Panc1 (cell line): Measurements from ENCODE around the gene BTC. TPM values are rescaled to one million over a fixed set of nuclear protein-coding genes. Genes with fewer than 3 reads are reported as not detected.

Experiments used
- ATAC-seq: fragments of 200-7000 bp; cut with Tn5 transposase; 2 replicates; pipeline ENCODE4 v1.9.1; 2020; ENCODE audit warnings: mild to moderate bottlenecking, moderate library complexity
- Bru-seq: library from RNA; stranded (reverse); fragments of 400-500 nt; gene quantifications from one replicate; lab custom pipeline; 2021; lab: Mats Ljungman, UMichigan
- BruChase-seq, 2 experiments: library from RNA; stranded (reverse); fragments of 400-500 nt; gene quantifications; one replicate each; lab custom pipeline; 2021; lab: Mats Ljungman, UMichigan
- BruUV-seq: library from RNA; stranded (reverse); fragments of 400-500 nt; replicated peaks from 2 replicates; lab custom pipeline; 2021; lab: Mats Ljungman, UMichigan
- CTCF ChIA-PET: fragments of 300-600 bp; sonication (Branson Sonifier 250); formaldehyde crosslinking; loops from one replicate; lab custom pipeline; 2022; ENCODE audit warnings: antibody characterized with exemption; lab: Charles Lee
- POLR2A ChIA-PET: fragments of 300-600 bp; sonication (Branson Sonifier 250); formaldehyde crosslinking; loops from one replicate; lab custom pipeline; 2022; ENCODE audit warnings: antibody characterized with exemption; lab: Charles Lee
- DNase-seq: peaks from one replicate; pipeline ENCODE4 v3.0.0-alpha.2; 2010; ENCODE audit warnings: low read depth, low spot score
- H3K27ac ChIP-seq: 2 replicates; pipeline ENCODE4 v1.5.1; 2011; ENCODE audit warnings: mild to moderate bottlenecking, low read length, inconsistent platforms
- H3K27me3 ChIP-seq: fragments of 200-500 bp; sonication (Bioruptor generic); 2 replicates; pipeline ENCODE4 v1.6.0; 2014; ENCODE audit warnings: low read length, inconsistent platforms; ENCODE audit not compliant: control insufficient read depth, insufficient read depth
- H3K36me3 ChIP-seq: fragments of 200-500 bp; sonication (Bioruptor generic); 2 replicates; pipeline ENCODE4 v1.5.1; 2014; ENCODE audit warnings: inconsistent platforms, mild to moderate bottlenecking, low read length, moderate library complexity; ENCODE audit not compliant: control insufficient read depth, insufficient read depth
- H3K4me1 ChIP-seq: 2 replicates; pipeline ENCODE4 v1.5.1; 2011; ENCODE audit warnings: inconsistent platforms, mild to moderate bottlenecking, low read length, moderate library complexity; ENCODE audit not compliant: control insufficient read depth, insufficient read depth
- H3K4me3 ChIP-seq, 2 experiments: 2 replicates each; pipeline ENCODE4 v1.5.1; 2011 to 2012; ENCODE audit warnings: low read depth in 2 of 2, low read length in 2 of 2, mild to moderate bottlenecking in 2 of 2, inconsistent platforms in 1 of 2, moderate library complexity in 1 of 2
- H3K9me3 ChIP-seq: fragments of 200-500 bp; sonication (Bioruptor generic); 2 replicates; pipeline ENCODE4 v1.5.1; 2014; ENCODE audit warnings: low read depth, mild to moderate bottlenecking, inconsistent platforms, low read length, moderate library complexity; ENCODE audit not compliant: control insufficient read depth, insufficient read depth
- CTCF ChIP-seq: fragments of 450-650 bp; IDR thresholded peaks from 2 replicates; pipeline ENCODE4 v1.5.1; 2017; ENCODE audit warnings: mild to moderate bottlenecking
- POLR2AphosphoS5 ChIP-seq: IDR thresholded peaks from 2 replicates; pipeline ENCODE4 v1.6.1; 2012; ENCODE audit warnings: mild to moderate bottlenecking, low read depth, low read length, moderate library complexity
- REST ChIP-seq, 2 experiments: IDR thresholded peaks; 2 replicates each; pipeline ENCODE4 v1.6.1; 2011 to 2012; ENCODE audit warnings: low read depth in 2 of 2, control low read depth in 1 of 2, low read length in 1 of 2, mild to moderate bottlenecking in 1 of 2, moderate library complexity in 1 of 2; ENCODE audit not compliant: insufficient read depth in 1 of 2
- SIN3A ChIP-seq: IDR thresholded peaks from 2 replicates; pipeline ENCODE4 v1.6.1; 2012; ENCODE audit warnings: low read depth, mild to moderate bottlenecking, low read length, moderate library complexity, borderline replicate concordance; ENCODE audit not compliant: insufficient read depth
- TCF7L2 ChIP-seq: IDR thresholded peaks from 2 replicates; pipeline ENCODE4 v1.6.1; 2011; ENCODE audit warnings: mild to moderate bottlenecking, low read depth, low read length, inconsistent platforms
- in situ Hi-C: cut with HindIII; loops from 2 replicates; pipeline ENCODE4 v1.10.0; 2016; ENCODE audit warnings: low sequenced_read_pairs, low pct_unique_long_range_greater_than_20kb
- intact Hi-C: fragments of 100-400 bp; cut with micrococcal nuclease; formaldehyde crosslinking; loops from one replicate; pipeline ENCODE4 v1.10.0; 2022; ENCODE audit not compliant: unreplicated experiment
- long read RNA-seq: library from polyadenylated mRNA; unstranded; transcript quantifications from one replicate; pipeline ENCODE4 v2.0.0, GENCODE V29; 2021; ENCODE audit not compliant: unreplicated experiment
- polyA plus RNA-seq: library from polyadenylated mRNA; unstranded; fragments of >200 nt; gene quantifications from one replicate; pipeline ENCODE4 v1.2.1, GENCODE V29; 2012; ENCODE audit warnings: missing spikeins; ENCODE audit not compliant: insufficient read length
- total RNA-seq: library from RNA; stranded (reverse); gene quantifications from one replicate; pipeline ENCODE4 v1.2.1, GENCODE V29; 2021; ENCODE audit not compliant: unreplicated experiment

Gene BTC
- total RNA-seq (0.08 TPM), Bru-seq, nascent RNA (percentile 13 among the genes with signal in this experiment), BruChase-seq, experiment 1, labeled RNA remaining after a 2-hour chase (percentile 10 among the genes with signal in this experiment), BruChase-seq, experiment 2, labeled RNA remaining after a 6-hour chase (percentile 10 among the genes with signal in this experiment)
- polyA plus RNA-seq, result not detected
- long read RNA-seq, partial matches to known transcripts, result 0 of 1 reads
- long read RNA-seq, other reads (novel, unspliced or antisense), result 1 of 1 reads

DNA sequence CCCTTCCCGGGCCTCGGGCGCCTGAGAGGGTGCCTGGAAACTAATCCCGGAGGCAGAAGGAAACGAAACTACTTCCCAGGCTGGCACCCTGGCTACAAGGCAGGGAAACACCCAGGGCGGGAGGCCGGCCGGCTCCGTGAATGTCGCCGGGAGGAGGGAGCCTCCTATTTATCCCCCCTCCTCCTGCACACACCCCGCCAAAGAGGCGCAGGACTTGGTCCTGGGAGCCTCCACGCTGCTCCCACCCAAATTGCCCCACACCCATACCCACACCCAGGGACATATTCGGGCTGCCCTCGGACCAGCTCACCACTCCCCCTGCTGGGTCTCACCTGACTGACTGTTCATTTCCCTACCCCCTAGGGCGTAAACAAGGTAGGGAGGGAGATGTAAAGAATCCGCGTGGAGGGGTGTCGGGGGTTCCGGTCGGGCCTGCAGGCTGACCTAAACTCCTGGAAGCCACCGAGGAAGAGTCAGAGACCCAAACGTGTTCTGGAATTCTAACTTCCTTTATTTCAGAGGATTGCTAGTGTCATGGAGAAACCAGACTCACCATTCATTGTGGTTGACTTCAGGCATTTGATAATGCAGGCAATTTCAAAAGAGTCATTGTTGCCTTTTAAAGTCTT, at the start of gene BTC:
Gene BTC (minus strand): TSS at position 142 of the 629 bp plus-strand sequence. CDS start 198 bp downstream, outside the sequence.
- in situ Hi-C loops (no loop called here), intact Hi-C loops (no loop called here)
- BruUV-seq, result no TSS peak
- ATAC-seq (peak; percentile 86), DNase-seq (peak; percentile 18)
- H3K4me1 ChIP-seq, result no peaks in the 10 kb centered on the region
- no peaks in the 10 kb centered on the region for H3K9me3 ChIP-seq
- H3K27me3 ChIP-seq, result peaks cover 14% of the 10 kb centered on the region
- peak within 1 kb of the TSS; percentile 37 to 63 for H3K4me3 ChIP-seq
- no peak for TF ChIP-seq REST (IDR thresholded peaks at IDR 0.05; ENCODE audit: insufficient read depth in 1 of 2, low read depth in 2 of 2, low read length in 1 of 2)
- peak; percentile 27 for TF ChIP-seq CTCF
- POLR2A ChIA-PET, result no interaction called here
- H3K27ac ChIP-seq, result no peak within 1 kb of the TSS
- H3K36me3 ChIP-seq, result no peaks in the 10 kb centered on the region; the same call in 1 of the 2 replicates
- CTCF ChIA-PET, result no interaction called here

- no peak for ATAC-seq
- BruUV-seq, result no TSS peak
- Histone ChIP-seq H3K36me3 (no peaks in the 10 kb centered on the region), H3K9me3 (no peaks in the 10 kb centered on the region), H3K27ac (no peak overlapping the region), H3K4me3 (no peak overlapping the region), H3K27me3 (no peaks in the 10 kb centered on the region), H3K4me1 (no peaks in the 10 kb centered on the region)
- in situ Hi-C loops, result no loop called here
- intact Hi-C loops, result no loop called here
- CTCF ChIA-PET, result no interaction called here
- POLR2A ChIA-PET, result no interaction called here
- DNase-seq, result no peak
- TF ChIP-seq REST (IDR thresholded peaks at IDR 0.05; ENCODE audit: insufficient read depth in 1 of 2, low read depth in 2 of 2, low read length in 1 of 2) (no peak), POLR2AphosphoS5 (no peak), CTCF (no peak), TCF7L2 (no peak), SIN3A (no peak)
These were observed 46.7 kb upstream of the BTC start for GRCh38 chr4:74840936-74841509.
